Measurements from ENCODE around the gene ENTREP1. TPM values are rescaled to one million over a fixed set of nuclear protein-coding genes. Genes with fewer than 3 reads are reported as not detected.

The ENTREP1 gene
- total RNA-seq, 1 experiment from 2014 or later = 21.3 TPM

GRCh38 chr9:69317081-69317480, 7.9 kb upstream of the ENTREP1 start:
- no peak overlapping the region for H3K14ac ChIP-seq (ENCODE audit: insufficient read depth, low read length)
- TF ChIP-seq CTCF (conservative IDR thresholded peaks at IDR 0.05) = no peak
- H3K4me1 ChIP-seq (ENCODE audit: insufficient read depth, low read length) = peaks cover 9% of the 10 kb centered on the region; the same call in 1 of the 2 replicates
- H3K9me3 Mint-ChIP-seq = peaks cover 25 to 42% of the 10 kb centered on the region in 2 experiments
- H3K9ac ChIP-seq (ENCODE audit: extremely low read depth, insufficient read length, low read length) = no peak overlapping the region
- peaks cover 20 to 28% (median 25%) of the 10 kb centered on the region in 3 experiments for H3K36me3 Mint-ChIP-seq (ENCODE audit: insufficient read depth in 1 of 3, low read depth in 3 of 3)
- no peak overlapping the region for H3K56ac ChIP-seq (ENCODE audit: insufficient read length, low read depth, low read length)
- H4K20me1 ChIP-seq (ENCODE audit: control insufficient read depth, insufficient read depth, insufficient read length) = no peaks in the 10 kb centered on the region
- H3K9me3 ChIP-seq (ENCODE audit: control insufficient read depth, low read depth, low read length) = peaks cover 18% of the 10 kb centered on the region
- no peak overlapping the region for H4K91ac ChIP-seq (ENCODE audit: insufficient read length, low read depth, low read length)
- no peak overlapping the region for H2AFZ ChIP-seq (ENCODE audit: low read length)
- H3K4me1 Mint-ChIP-seq = peaks cover 23 to 32% of the 10 kb centered on the region in 2 experiments
- H2BK20ac ChIP-seq (ENCODE audit: low read depth, low read length, poor library complexity, severe bottlenecking) = no peak overlapping the region
- DNase-seq = no peak
- H2BK120ac ChIP-seq (ENCODE audit: low read depth, low read length, poor library complexity, severe bottlenecking) = no peak overlapping the region
- H3K27ac Mint-ChIP-seq = no peak overlapping the region; a peak in 1 of 7 replicates
- H3K23ac ChIP-seq (ENCODE audit: insufficient read length, low read depth, low read length) = no peak overlapping the region
- no peak overlapping the region for H4K5ac ChIP-seq (ENCODE audit: insufficient read length, low read depth, low read length)
- H4K8ac ChIP-seq (replicated peaks; ENCODE audit: insufficient read length, low read depth, low read length) = no peak overlapping the region
- no peak overlapping the region for H3K4ac ChIP-seq (ENCODE audit: low read depth, low read length)
- no peak overlapping the region for H2BK5ac ChIP-seq (ENCODE audit: insufficient read length, low read length)
- H2BK15ac ChIP-seq (ENCODE audit: low read depth, low read length) = no peak overlapping the region
- H2BK12ac ChIP-seq (ENCODE audit: insufficient read length, low read depth, low read length) = no peak overlapping the region
- WGBS (ENCODE audit: extremely low coverage, insufficient read length, low lambda C conversion rate) = no CpG with 5 or more reads among the region's 2 CpGs
- no peaks in the 10 kb centered on the region for H3K79me2 ChIP-seq (ENCODE audit: insufficient read depth, low read length)
- H3K27me3 Mint-ChIP-seq (ENCODE audit: low read depth) = peaks cover 3% of the 10 kb centered on the region; the same call in 1 of the 2 replicates
- H3K79me1 ChIP-seq (ENCODE audit: insufficient read depth, low read depth, low read length, poor library complexity, severe bottlenecking) = no peaks in the 10 kb centered on the region
- no peak overlapping the region for H2AK5ac ChIP-seq (ENCODE audit: insufficient read length, low read length)
- H3K27ac ChIP-seq (ENCODE audit: insufficient read length, low read depth, low read length) = no peak overlapping the region
- H3K4me2 ChIP-seq (ENCODE audit: insufficient read depth, insufficient read length, low read length) = no peak overlapping the region
- no peak overlapping the region for H3K18ac ChIP-seq (ENCODE audit: insufficient read length, low read depth, low read length)
- H3K23me2 ChIP-seq (ENCODE audit: insufficient read length, low read depth, low read length, poor library complexity, severe bottlenecking) = no peaks in the 10 kb centered on the region
- no peak overlapping the region for H3K4me3 Mint-ChIP-seq
- H3K27me3 ChIP-seq (ENCODE audit: insufficient read depth, low read length) = no peaks in the 10 kb centered on the region
- no peak overlapping the region for H3T11ph ChIP-seq (ENCODE audit: low read length)
